Stomach smooth muscle (tissue), 2 donors: ENCODE results near the gene SHROOM3.

Experiments used
- H3K27ac ChIP-seq: one replicate; pipeline ENCODE4 v1.7.0; 2013; ENCODE audit warnings: mild to moderate bottlenecking, low read length, inconsistent platforms
- H3K27me3 ChIP-seq, 2 donors: one replicate each; pipeline ENCODE4 v1.7.0; 2013; ENCODE audit warnings: low read length in 2 of 2; ENCODE audit not compliant: insufficient read depth in 2 of 2, control insufficient read depth in 1 of 2
- H3K36me3 ChIP-seq, 2 donors: one replicate each; pipeline ENCODE4 v1.7.0; 2013; ENCODE audit warnings: low read length in 2 of 2; ENCODE audit not compliant: control insufficient read depth in 2 of 2, insufficient read depth in 2 of 2
- H3K4me1 ChIP-seq: one replicate; pipeline ENCODE4 v1.7.0; 2013; ENCODE audit warnings: low read length; ENCODE audit not compliant: control insufficient read depth, insufficient read depth
- H3K4me3 ChIP-seq, 2 donors: one replicate each; pipeline ENCODE4 v1.7.0; 2013; ENCODE audit warnings: low read length in 2 of 2
- H3K9ac ChIP-seq, 2 donors: one replicate each; pipeline ENCODE4 v1.7.0; 2013; ENCODE audit warnings: low read length in 2 of 2, mild to moderate bottlenecking in 1 of 2
- H3K9me3 ChIP-seq, 2 donors: one replicate each; pipeline ENCODE4 v1.7.0; 2013; ENCODE audit warnings: low read length in 2 of 2; ENCODE audit not compliant: control insufficient read depth in 2 of 2
- donor health status: healthy.
- donor health status: Pancreatic carcinoma.

Gene SHROOM3

DNA sequence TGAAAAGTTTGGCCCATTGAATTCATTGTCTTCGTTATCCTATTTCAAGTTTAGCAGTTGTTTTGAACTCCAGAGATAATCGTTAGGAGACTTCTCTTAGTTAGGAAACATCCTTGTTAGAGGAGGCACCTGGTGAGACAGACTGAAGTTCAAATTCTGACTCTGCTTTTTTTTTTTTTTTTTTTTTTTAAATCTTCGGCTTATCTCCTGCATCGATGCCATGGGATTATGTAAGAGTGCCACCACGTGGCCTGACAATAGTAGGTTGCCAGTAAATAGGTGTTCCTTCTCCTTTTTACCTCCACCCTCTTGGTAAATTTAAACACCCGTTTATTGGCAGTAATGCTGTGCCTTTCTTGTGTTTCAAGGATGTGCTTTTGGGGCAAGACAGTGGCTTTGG, 313.6 kb downstream of the SHROOM3 start:
- Histone ChIP-seq H3K4me1 (peaks cover 4% of the 10 kb centered on the region), H3K9me3 (no peaks in the 10 kb centered on the region), H3K4me3 (no peak overlapping the region), H3K9ac (no peak overlapping the region), H3K27ac (no peak overlapping the region), H3K27me3 (no peaks in the 10 kb centered on the region), H3K36me3 (peaks cover 0 to 9% of the 10 kb centered on the region in 2 donors)

- no peaks in the 10 kb centered on the region for H3K27me3 ChIP-seq
- no peaks in the 10 kb centered on the region for H3K9me3 ChIP-seq
- no peak overlapping the region for H3K27ac ChIP-seq
- H3K4me3 ChIP-seq, result no peak overlapping the region
- no peak overlapping the region for H3K9ac ChIP-seq
- peaks cover 0 to 11% of the 10 kb centered on the region in 2 donors for H3K36me3 ChIP-seq
- H3K4me1 ChIP-seq, result peaks cover 9% of the 10 kb centered on the region
Measured at GRCh38 chr4:76749355-76749754, 314.3 kb downstream of the SHROOM3 start.

DNA sequence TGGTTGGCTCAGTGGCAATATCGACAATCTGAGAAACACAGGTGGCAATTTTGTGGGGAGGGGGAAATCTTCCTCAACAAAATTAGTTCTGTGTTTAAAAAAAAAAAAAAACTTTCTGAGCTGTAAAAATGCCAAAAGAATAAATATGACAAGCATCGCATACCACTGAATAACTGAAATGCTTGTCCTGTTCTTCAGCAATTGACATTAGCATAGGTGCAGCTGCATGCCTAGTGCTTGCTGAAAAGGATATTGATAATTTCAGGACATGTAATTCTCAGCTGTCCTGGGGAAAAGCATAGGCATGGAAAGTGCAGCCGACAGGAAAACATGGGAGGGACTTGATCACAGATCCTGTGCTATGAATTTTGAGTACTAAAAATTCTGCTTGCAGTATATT, 315.7 kb downstream of the SHROOM3 start:
- no peak overlapping the region for H3K9ac ChIP-seq
- H3K27me3 ChIP-seq, result no peaks in the 10 kb centered on the region
- H3K4me1 ChIP-seq, result peaks cover 9% of the 10 kb centered on the region
- no peaks in the 10 kb centered on the region for H3K9me3 ChIP-seq
- H3K4me3 ChIP-seq, result no peak overlapping the region
- peaks cover 3 to 13% of the 10 kb centered on the region in 2 donors for H3K36me3 ChIP-seq
- no peak overlapping the region for H3K27ac ChIP-seq

- H3K9me3 ChIP-seq, result no peaks in the 10 kb centered on the region
- H3K36me3 ChIP-seq, result peaks cover 5 to 13% of the 10 kb centered on the region in 2 donors
- H3K9ac ChIP-seq, result no peak overlapping the region
- H3K27me3 ChIP-seq, result no peaks in the 10 kb centered on the region
- H3K4me3 ChIP-seq, result no peak overlapping the region
- H3K27ac ChIP-seq, result no peak overlapping the region
- peaks cover 9% of the 10 kb centered on the region for H3K4me1 ChIP-seq
Measured at GRCh38 chr4:76751612-76752343, 316.7 kb downstream of the SHROOM3 start.

- H3K9me3 ChIP-seq, result no peaks in the 10 kb centered on the region
- peaks cover 5 to 13% of the 10 kb centered on the region in 2 donors for H3K36me3 ChIP-seq
- H3K27me3 ChIP-seq, result no peaks in the 10 kb centered on the region
- H3K4me3 ChIP-seq, result no peak overlapping the region
- no peak overlapping the region for H3K9ac ChIP-seq
- no peak overlapping the region for H3K27ac ChIP-seq
- H3K4me1 ChIP-seq, result peaks cover 9% of the 10 kb centered on the region
Measured at GRCh38 chr4:76752861-76753501, 318.0 kb downstream of the SHROOM3 start.

- no peaks in the 10 kb centered on the region for H3K9me3 ChIP-seq
- H3K27me3 ChIP-seq, result no peaks in the 10 kb centered on the region
- peaks cover 5 to 13% of the 10 kb centered on the region in 2 donors for H3K36me3 ChIP-seq
- peak overlapping the region in 1 of 2 donors; percentile 14 for H3K9ac ChIP-seq
- H3K4me3 ChIP-seq, result no peak overlapping the region
- H3K27ac ChIP-seq, result no peak overlapping the region
- H3K4me1 ChIP-seq, result peaks cover 9% of the 10 kb centered on the region
Measured at GRCh38 chr4:76753814-76754213, 318.8 kb downstream of the SHROOM3 start.

GRCh38 chr4:76754439-76754838, 319.4 kb downstream of the SHROOM3 start:
- Histone ChIP-seq H3K27me3 (no peaks in the 10 kb centered on the region), H3K9me3 (no peaks in the 10 kb centered on the region), H3K4me3 (no peak overlapping the region), H3K9ac (no peak overlapping the region), H3K4me1 (peaks cover 9% of the 10 kb centered on the region), H3K36me3 (peaks cover 5 to 13% of the 10 kb centered on the region in 2 donors), H3K27ac (no peak overlapping the region)

DNA sequence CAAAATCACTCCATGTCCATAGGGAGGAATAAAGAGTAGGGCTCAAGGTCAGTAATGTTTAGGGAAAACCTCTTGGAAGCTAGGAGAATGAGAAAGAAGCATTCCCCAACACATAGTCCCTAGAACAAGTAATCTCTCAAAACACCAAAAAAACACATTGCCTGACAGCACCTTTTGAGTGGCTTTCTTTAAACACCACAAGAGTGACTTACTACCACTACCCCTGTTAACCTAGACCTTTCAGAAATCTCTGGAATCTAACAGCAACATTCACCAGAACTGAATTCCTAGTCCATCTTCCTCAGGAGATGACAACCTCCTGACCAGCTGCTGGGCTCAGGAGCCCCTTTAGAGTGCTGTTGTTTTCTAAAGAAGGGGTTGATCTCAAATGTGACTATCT, 320.7 kb downstream of the SHROOM3 start:
- H3K9ac ChIP-seq, result no peak overlapping the region
- no peak overlapping the region for H3K4me3 ChIP-seq
- peaks cover 9% of the 10 kb centered on the region for H3K4me1 ChIP-seq
- no peaks in the 10 kb centered on the region for H3K9me3 ChIP-seq
- H3K27ac ChIP-seq, result no peak overlapping the region
- H3K36me3 ChIP-seq, result peaks cover 8 to 11% of the 10 kb centered on the region in 2 donors
- no peaks in the 10 kb centered on the region for H3K27me3 ChIP-seq

DNA sequence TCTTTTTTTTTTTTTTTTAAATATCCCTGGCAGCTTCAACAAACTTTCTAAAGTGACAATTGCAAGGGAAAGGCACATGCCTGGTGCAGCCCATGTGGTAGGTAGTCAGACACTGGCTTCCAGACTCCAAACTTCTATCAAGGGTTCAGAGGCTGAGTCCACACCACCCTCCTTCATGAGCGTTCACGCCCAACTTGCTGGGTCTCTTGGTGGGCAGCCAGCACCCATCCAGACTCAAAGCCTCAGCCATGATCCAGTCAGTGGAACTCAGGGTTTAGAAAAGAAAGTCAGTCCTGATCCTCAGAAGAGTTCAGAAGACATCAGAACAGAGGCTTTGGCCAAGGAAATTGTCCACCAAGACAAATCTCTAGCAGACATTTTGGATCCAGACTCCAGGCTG, 321.4 kb downstream of the SHROOM3 start:
- Histone ChIP-seq H3K36me3 (peaks cover 8 to 11% of the 10 kb centered on the region in 2 donors), H3K9me3 (no peaks in the 10 kb centered on the region), H3K4me3 (no peak overlapping the region), H3K4me1 (peaks cover 9% of the 10 kb centered on the region), H3K9ac (no peak overlapping the region), H3K27me3 (no peaks in the 10 kb centered on the region), H3K27ac (no peak overlapping the region)

GRCh38 chr4:76757418-76757939, 322.4 kb downstream of the SHROOM3 start:
- no peak overlapping the region for H3K9ac ChIP-seq
- no peaks in the 10 kb centered on the region for H3K27me3 ChIP-seq
- H3K27ac ChIP-seq, result no peak overlapping the region
- H3K4me1 ChIP-seq, result peaks cover 12% of the 10 kb centered on the region
- H3K4me3 ChIP-seq, result no peak overlapping the region
- no peaks in the 10 kb centered on the region for H3K9me3 ChIP-seq
- peaks cover 4 to 11% of the 10 kb centered on the region in 2 donors for H3K36me3 ChIP-seq
